Effector memory CD4-positive, alpha-beta T cell (primary cell): ENCODE results near the gene CIDEA.

Experiments used
- DNase-seq, 3 donors: peaks; one replicate each; pipeline ENCODE4 v3.0.0-alpha.2; 2020
- H3K27ac ChIP-seq: 2 replicates; pipeline ENCODE4 v1.7.0; 2013; ENCODE audit warnings: mild to moderate bottlenecking, low read length, moderate library complexity; ENCODE audit not compliant: insufficient read depth, poor library complexity, severe bottlenecking
- H3K27me3 ChIP-seq: replicated peaks from 2 replicates; pipeline ENCODE4 v1.7.0; 2013; ENCODE audit warnings: mild to moderate bottlenecking, low read length; ENCODE audit not compliant: insufficient read depth, control insufficient read depth, poor library complexity, severe bottlenecking
- H3K36me3 ChIP-seq: 2 replicates; pipeline ENCODE4 v1.7.0; 2013; ENCODE audit warnings: mild to moderate bottlenecking, low read length, moderate library complexity; ENCODE audit not compliant: control insufficient read depth, insufficient read depth
- H3K4me1 ChIP-seq: 2 replicates; pipeline ENCODE4 v1.7.0; 2013; ENCODE audit warnings: low read length, mild to moderate bottlenecking; ENCODE audit not compliant: control insufficient read depth, insufficient read depth, poor library complexity, severe bottlenecking
- H3K4me3 ChIP-seq: 2 replicates; pipeline ENCODE4 v1.7.0; 2013; ENCODE audit warnings: low read length, low read depth, mild to moderate bottlenecking; ENCODE audit not compliant: insufficient read depth, poor library complexity, severe bottlenecking
- H3K9me3 ChIP-seq: 2 replicates; pipeline ENCODE4 v1.7.0; 2013; ENCODE audit warnings: mild to moderate bottlenecking, low read length, moderate library complexity; ENCODE audit not compliant: control insufficient read depth

The CIDEA gene

GRCh38 chr18:12253027-12253426, 1.1 kb upstream of the CIDEA start:
- Histone ChIP-seq H3K27me3 (peaks cover 3% of the 10 kb centered on the region), H3K36me3 (no peaks in the 10 kb centered on the region), H3K4me3 (no peak overlapping the region), H3K27ac (no peak overlapping the region), H3K9me3 (no peaks in the 10 kb centered on the region), H3K4me1 (no peaks in the 10 kb centered on the region)
- DNase-seq: no peak

- no peak overlapping the region for H3K4me3 ChIP-seq
Measured at GRCh38 chr18:12253663-12254135, 462 bp upstream of the CIDEA start.

GRCh38 chr18:12254820-12255511, 805 bp downstream of the CIDEA start:
- H3K4me3 ChIP-seq: no peak overlapping the region
- DNase-seq: no peak
- H3K27me3 ChIP-seq: peaks cover 3% of the 10 kb centered on the region
- H3K4me1 ChIP-seq: no peaks in the 10 kb centered on the region
- H3K36me3 ChIP-seq: no peaks in the 10 kb centered on the region
- no peaks in the 10 kb centered on the region for H3K9me3 ChIP-seq
- no peak overlapping the region for H3K27ac ChIP-seq

More at GRCh38 chr18:12253663-12254135, 462 bp upstream of the CIDEA start:
- H3K36me3 ChIP-seq: no peaks in the 10 kb centered on the region
- H3K27me3 ChIP-seq: peaks cover 3% of the 10 kb centered on the region
- H3K27ac ChIP-seq: no peak overlapping the region
- DNase-seq: no peak
- no peaks in the 10 kb centered on the region for H3K4me1 ChIP-seq
- no peaks in the 10 kb centered on the region for H3K9me3 ChIP-seq

GRCh38 chr18:12255626-12256026, 1.5 kb downstream of the CIDEA start:
- Histone ChIP-seq H3K4me1 (no peaks in the 10 kb centered on the region), H3K9me3 (no peaks in the 10 kb centered on the region), H3K36me3 (no peaks in the 10 kb centered on the region), H3K4me3 (no peak overlapping the region), H3K27me3 (peaks cover 3% of the 10 kb centered on the region), H3K27ac (no peak overlapping the region)
- DNase-seq: no peak

GRCh38 chr18:12256951-12257350, 2.8 kb downstream of the CIDEA start:
- Histone ChIP-seq H3K4me1 (no peaks in the 10 kb centered on the region), H3K36me3 (no peaks in the 10 kb centered on the region), H3K27ac (no peak overlapping the region), H3K4me3 (no peak overlapping the region), H3K27me3 (peaks cover 3% of the 10 kb centered on the region), H3K9me3 (no peaks in the 10 kb centered on the region)
- DNase-seq: no peak

- no peaks in the 10 kb centered on the region for H3K36me3 ChIP-seq
- H3K4me3 ChIP-seq: no peak overlapping the region
- no peak for DNase-seq
- no peaks in the 10 kb centered on the region for H3K9me3 ChIP-seq
- no peaks in the 10 kb centered on the region for H3K4me1 ChIP-seq
- H3K27me3 ChIP-seq: no peaks in the 10 kb centered on the region
- no peak overlapping the region for H3K27ac ChIP-seq
Measured at GRCh38 chr18:12257996-12258718, 4.0 kb downstream of the CIDEA start.

GRCh38 chr18:12258719-12259705, 4.9 kb downstream of the CIDEA start:
- no peaks in the 10 kb centered on the region for H3K27me3 ChIP-seq
- H3K36me3 ChIP-seq: no peaks in the 10 kb centered on the region
- H3K4me3 ChIP-seq: no peak overlapping the region
- H3K27ac ChIP-seq: no peak overlapping the region
- DNase-seq: no peak
- no peaks in the 10 kb centered on the region for H3K9me3 ChIP-seq
- no peaks in the 10 kb centered on the region for H3K4me1 ChIP-seq

GRCh38 chr18:12262748-12263147, 8.6 kb downstream of the CIDEA start:
- no peaks in the 10 kb centered on the region for H3K4me1 ChIP-seq
- H3K9me3 ChIP-seq: no peaks in the 10 kb centered on the region
- no peak overlapping the region for H3K27ac ChIP-seq
- no peak for DNase-seq
- H3K36me3 ChIP-seq: no peaks in the 10 kb centered on the region
- no peaks in the 10 kb centered on the region for H3K27me3 ChIP-seq
- H3K4me3 ChIP-seq: no peak overlapping the region

GRCh38 chr18:12264864-12265263, 10.7 kb downstream of the CIDEA start:
- H3K4me1 ChIP-seq: no peaks in the 10 kb centered on the region
- DNase-seq: no peak
- no peaks in the 10 kb centered on the region for H3K36me3 ChIP-seq
- H3K27ac ChIP-seq: no peak overlapping the region
- no peaks in the 10 kb centered on the region for H3K27me3 ChIP-seq
- no peak overlapping the region for H3K4me3 ChIP-seq
- H3K9me3 ChIP-seq: no peaks in the 10 kb centered on the region
